Upper lobe of left lung (tissue), 4 donors: ENCODE data around the gene NPY4R2.
"Not testable (repeated sequence)": the region's sequence is repeated elsewhere in the genome, so short reads cannot be mapped to it uniquely, and the experiment has no call there.

Source experiments
- EP300 ChIP-seq, 4 donors: sonication (generic); formaldehyde crosslinking; IDR thresholded peaks; one replicate each; pipeline ENCODE4 v1.5.1; 2017; ENCODE audit warnings: antibody characterized with exemption in 4 of 4, control low read depth in 2 of 4
- POLR2A ChIP-seq, 4 donors: fragments of 450-650 bp; IDR thresholded peaks; one replicate each; pipeline ENCODE4 v1.5.1; 2016 to 2017; ENCODE audit warnings: antibody characterized with exemption in 4 of 4, mild to moderate bottlenecking in 2 of 4
- POLR2AphosphoS5 ChIP-seq, 2 donors: sonication (generic); formaldehyde crosslinking; IDR thresholded peaks; one replicate each; pipeline ENCODE4 v1.5.1; 2017; ENCODE audit warnings: antibody characterized with exemption in 2 of 2
- TF ChIP-seq, protein P1 (sequence below), 6 experiments: fragments of 450-650 bp in 4 of 6; fragments of 200-600 bp in 2 of 6; sonication (generic) in 2 of 6; IDR thresholded peaks; one replicate each; pipeline ENCODE4 v1.5.1; 2016 to 2019; ENCODE audit warnings: antibody characterized with exemption in 6 of 6

DNA sequence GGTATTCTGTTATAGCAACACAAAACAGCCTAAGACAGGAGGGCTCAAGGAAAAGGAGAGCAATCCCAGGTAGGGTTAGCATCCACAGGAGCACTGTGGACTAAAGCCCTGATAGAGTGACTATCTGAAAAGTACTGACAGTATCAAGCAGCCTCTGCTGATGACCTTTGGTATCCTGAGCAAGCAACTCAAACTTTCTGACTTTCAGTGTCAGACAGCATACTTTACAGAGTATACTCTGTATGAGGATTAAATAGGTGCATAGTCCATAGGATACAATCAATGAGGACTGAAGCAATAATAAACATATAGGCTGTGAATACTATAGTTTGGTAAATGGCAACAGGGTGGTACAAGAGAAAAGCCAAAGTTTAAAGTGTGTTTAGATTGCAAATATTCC, 27.7 kb upstream of the NPY4R2 start:
- not testable (repeated sequence) for TF ChIP-seq POLR2A, POLR2AphosphoS5, EP300 (IDR thresholded peaks at IDR 0.05)
- TF ChIP-seq, protein P1, sequence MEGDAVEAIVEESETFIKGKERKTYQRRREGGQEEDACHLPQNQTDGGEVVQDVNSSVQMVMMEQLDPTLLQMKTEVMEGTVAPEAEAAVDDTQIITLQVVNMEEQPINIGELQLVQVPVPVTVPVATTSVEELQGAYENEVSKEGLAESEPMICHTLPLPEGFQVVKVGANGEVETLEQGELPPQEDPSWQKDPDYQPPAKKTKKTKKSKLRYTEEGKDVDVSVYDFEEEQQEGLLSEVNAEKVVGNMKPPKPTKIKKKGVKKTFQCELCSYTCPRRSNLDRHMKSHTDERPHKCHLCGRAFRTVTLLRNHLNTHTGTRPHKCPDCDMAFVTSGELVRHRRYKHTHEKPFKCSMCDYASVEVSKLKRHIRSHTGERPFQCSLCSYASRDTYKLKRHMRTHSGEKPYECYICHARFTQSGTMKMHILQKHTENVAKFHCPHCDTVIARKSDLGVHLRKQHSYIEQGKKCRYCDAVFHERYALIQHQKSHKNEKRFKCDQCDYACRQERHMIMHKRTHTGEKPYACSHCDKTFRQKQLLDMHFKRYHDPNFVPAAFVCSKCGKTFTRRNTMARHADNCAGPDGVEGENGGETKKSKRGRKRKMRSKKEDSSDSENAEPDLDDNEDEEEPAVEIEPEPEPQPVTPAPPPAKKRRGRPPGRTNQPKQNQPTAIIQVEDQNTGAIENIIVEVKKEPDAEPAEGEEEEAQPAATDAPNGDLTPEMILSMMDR (IDR thresholded peaks at IDR 0.05) = not testable (repeated sequence)
